Measurements from ENCODE around the gene EAF1.
A peak's percentile ranks its signal among the peaks of the same experiment; 100 is the strongest.
"Not testable (repeated sequence)": the region's sequence is repeated elsewhere in the genome, so short reads cannot be mapped to it uniquely, and the experiment has no call there.

Gene EAF1

DNA sequence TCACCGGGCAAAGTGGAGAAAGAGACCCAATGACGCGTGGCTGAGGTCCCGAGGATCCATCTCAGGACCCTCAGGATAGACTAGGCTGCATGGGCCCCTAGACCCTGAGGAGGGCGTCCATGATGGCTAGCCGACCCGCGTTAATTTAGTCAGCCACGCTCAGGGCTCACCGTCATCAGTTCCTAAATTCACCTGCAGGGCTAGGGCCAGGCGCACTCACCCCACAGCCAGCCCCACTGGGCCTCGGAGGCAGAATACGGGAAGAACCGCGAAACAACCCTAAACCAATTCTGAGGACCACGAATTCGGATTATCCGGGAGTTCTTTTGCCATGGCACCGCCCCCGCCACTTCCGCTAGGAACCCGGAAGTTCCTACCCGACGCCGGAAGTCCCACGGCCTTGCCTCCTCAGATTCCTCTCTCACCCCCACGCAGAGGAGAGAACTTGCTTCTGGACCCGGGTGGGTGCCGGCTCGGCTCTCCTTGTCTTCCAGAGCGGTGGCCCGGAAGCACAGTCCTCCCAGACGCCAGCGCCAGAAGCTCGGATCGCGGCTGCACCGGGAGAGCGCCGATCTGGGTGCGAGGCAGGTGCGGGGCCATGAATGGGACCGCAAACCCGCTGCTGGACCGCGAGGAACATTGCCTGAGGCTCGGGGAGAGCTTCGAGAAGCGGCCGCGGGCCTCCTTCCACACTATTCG, at the start of gene EAF1, which contains the start of gene METTL6:
EAF1 (plus strand) TSS at position 417 of the 699 bp plus-strand sequence; CDS start at position 599, 182 bp downstream.
METTL6 (minus strand) TSS at position 363 of the 699 bp plus-strand sequence. CDS start 1,033 bp downstream, outside the sequence.
- DNase-seq (ENCODE audit: low read depth) = peak; percentile 70

DNA sequence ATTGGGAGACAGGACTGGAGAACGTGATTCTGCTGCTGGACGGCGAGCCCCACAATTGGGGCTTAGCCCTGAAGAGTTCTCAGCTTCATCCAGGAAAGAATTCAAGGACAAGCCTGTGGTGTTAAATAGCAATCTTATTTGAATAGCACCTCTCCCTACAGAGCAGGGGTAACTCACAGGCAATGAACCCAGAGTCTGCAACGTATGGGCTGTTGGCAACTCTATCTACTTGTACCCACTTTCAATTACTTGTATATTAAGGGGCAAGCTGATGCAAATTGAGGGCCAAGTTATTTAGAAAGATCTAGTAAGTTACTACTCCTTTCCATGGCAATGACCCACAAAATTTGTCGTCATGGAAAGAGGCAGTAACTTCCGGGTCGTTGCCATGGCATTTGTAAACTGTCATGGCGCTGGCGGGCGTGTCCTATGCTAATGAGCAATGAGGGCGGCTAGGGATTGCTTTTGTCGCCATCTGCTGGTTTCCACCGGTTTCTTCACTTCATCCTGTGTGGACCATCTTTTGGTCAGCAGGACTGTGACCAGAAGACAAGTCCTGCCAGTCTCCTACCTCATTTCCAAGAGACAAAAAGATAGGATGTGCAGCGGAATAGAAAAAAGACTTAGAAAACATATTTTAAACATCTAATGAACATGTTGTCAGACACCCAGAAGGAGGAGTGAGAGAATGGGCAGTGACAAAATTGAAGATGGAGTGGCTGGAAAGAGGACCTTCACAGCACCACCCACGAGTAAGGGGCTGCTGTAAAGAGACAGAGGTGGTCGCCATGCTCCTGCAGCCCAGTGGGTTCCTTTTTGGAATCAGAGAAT, 49.2 kb upstream of the EAF1 start:
- DNase-seq (ENCODE audit: low read depth) = peak; percentile 94

DNA sequence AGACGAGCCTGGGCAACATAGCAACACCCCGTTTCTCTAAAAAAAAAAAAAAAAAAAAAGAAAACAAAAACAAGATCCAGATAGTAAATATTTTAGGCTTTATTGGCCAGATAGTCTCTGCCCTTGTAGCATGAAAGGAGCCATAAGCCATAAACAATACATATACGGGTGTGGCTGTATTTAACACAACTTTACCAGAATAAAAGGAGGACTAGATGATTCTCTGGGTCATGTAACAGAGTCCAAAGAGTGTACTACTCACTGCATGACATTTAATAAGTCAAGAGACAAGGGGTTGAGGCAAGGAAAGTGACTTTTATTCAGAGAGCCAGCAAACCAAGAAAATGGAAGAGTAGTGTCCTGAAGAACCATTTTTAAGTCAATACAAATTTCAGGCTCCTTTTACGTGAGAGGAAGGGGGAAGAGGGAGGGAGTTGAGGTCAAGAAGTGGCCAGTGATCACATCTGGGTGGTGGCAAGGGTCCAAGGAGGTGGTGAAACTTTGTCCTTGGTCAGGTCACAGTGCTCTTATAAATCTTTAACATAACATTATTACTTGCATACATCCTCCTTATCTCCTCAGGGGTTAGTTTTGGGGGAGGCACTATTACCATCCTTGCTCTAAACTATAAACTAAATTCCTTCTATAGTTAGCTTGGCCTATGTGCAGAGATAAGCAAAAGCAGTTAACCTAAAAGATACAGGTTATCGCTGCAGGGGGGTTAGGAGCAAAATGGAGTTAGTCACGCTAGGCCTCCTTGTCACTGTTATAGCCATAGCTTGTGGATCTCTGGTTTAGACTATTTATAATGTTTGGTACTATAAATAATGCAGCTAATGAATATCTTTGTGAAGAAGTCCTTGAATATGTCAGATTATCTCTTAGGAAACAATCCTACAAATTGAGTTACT, 46.2 kb upstream of the EAF1 start:
- DNase-seq (ENCODE audit: low read depth) = no peak

DNA sequence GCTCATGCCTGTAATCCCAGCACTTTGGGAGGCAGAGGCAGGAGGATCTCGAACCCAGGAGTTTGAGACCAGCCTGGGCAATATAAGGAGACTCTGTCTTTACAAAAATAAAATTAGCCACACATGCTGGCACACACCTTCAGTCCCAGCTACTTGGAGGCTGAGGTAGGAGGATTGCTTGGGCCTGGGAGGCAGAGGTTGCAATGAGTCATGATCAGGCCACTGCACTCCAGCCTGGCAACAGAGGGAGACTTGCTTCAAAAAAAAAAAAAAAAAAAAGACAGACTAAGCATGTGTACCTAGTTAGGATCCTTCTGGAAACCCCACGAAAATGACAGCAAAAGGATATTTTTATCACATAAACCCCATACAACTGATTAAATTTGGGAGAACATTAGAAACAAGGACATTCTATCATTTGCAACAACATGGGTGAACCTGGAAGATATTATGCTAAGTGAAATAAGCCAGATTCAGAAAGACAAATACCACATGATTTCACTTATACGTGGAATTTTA, 44.9 kb upstream of the EAF1 start:
- no peak for DNase-seq (ENCODE audit: low read depth)

DNA sequence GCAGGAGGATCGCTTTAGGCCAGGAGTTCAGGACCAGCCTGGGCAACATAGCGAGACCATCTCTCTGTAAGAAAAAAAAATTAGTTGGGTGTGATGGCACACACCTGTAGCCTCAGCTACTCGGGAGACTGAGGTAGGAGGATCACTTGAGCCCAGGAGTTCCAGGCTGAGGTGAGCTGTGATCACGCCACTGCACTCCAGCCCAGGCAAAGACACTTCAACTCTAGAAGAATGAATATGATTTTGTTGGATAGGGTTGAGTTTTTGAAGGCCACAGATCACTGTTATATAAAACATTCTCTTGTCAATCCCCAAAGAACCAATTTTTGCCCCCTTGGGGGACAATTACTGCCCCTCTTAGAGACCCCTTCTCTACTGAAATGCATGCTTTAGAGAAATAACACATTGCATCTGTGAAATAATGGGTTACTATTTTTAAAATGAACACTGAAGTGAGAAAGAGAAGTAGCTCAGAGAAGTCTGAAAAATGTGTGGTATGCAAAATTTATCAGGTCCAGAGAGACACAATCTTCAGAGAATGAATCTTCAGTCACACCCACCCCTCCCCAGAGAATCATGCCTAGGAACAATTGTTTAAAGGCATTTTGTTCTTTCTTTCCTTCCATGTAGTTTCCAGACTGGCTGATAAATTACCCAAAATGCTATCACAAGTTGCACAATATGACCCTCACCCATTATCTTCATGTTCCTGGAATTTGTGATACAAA, 42.7 kb upstream of the EAF1 start:
- DNase-seq (ENCODE audit: low read depth) = no peak

DNA sequence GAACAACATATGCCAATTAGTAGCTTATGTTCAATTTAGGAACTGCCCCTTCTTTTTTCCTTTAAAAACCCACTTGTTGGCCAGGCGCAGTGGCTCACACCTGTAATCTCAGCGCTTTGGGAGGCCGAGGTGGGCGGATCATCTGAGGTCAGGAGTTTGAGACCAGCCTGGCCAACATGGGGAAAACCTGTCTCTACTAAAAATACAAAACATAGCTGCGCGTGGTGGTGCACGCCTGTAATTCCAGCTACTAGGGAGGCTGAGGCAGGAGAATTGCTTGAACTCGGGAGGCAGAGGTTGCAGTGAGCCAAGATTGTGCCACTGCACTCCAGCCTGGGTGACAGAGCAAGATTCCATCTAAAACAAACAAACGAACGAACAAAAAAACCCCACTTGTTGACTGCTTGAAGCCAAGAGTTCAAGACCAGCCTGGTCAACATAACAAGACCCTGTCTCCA, 42.1 kb upstream of the EAF1 start:
- not testable (repeated sequence) for DNase-seq (ENCODE audit: low read depth)

DNA sequence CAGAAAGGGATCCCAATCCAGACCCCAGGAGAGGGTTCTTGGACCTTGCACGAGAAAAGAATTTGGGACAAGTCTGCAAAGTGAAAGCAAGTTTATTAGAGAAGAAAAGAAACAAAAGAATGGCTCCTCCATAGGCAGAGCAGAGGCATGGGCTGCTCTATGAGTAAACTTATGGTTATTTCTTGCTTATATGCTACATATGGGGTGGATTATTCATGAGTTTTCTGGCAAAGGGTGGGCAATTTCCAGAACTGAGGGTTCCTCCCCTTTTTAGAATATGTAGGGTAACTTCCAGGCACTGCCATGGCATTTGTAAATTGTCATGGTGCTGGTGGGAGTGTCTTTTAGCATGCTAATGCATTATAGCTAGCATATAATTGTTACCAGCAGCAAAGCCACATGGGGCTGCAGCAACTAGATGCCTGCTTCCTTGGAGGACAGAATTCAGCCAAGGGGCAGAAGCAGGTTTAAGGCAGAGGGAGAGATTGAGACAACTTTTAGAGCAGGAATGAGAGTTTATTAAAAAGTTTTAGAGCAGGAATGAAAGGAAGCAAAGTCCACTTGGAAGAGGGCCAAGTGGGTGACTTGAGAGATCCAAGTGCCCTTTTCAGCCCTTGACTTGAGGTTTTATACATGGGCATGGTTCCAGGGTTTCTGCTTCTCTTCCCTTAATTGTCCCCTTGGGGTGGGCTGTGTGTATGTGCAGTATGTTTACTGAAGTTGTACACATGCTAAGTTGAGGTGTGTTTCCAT, 41.3 kb upstream of the EAF1 start:
- no peak for DNase-seq (ENCODE audit: low read depth)

DNA sequence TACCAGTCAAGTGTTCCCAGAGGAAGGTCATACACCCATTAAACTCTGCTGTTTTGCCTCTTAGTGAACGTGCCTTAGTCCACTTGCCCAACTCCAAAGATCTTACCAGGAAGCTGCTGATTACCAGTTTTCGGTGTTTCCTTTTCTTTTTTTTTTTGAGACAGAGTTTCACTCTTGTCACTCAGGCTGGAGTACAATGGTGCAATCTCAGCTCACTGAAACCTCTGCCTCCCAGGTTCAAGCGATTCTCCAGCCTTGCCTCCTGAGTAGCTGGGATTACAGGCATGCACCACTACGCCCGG, 40.8 kb upstream of the EAF1 start:
- not testable (repeated sequence) for DNase-seq (ENCODE audit: low read depth)

DNA sequence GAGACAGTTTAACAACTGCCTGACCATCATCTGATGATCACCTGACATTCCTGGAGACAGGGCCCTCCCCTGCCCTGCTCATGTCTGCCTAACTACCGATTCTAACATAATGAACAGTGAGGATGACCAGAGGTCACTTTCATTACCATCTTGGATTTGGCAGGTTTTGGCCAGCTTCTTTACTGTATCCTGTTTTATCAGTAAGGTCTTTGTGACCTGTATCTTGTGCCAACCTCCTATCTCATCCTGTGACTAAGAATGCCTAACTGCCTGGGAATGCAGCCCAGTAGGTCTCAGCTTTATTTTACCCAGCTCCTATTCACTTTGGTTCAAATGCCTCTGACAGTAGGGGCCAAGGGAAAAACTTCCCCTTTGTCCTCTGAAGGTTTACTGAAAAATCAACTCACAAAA, 40.2 kb upstream of the EAF1 start:
- no peak for DNase-seq (ENCODE audit: low read depth)

DNA sequence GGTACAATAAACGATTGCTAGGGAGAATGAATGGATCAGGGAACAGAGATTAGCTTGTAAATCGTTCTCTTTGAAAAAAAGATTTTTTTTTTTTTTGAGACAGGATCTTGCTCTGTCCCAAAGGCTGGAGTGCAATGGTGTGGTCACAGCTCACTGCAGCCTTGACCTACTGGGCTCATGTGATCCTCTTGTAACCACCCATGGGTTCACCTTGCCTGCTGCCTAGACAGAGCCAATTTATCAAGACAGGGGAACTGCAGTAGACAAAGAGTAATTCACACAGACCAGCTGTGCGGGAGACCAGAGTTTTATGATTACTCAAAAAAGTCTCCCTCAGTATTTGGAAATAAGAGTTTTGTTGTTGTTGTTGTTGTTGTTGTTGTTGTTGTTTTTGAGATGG, 39.7 kb upstream of the EAF1 start:
- no peak for DNase-seq (ENCODE audit: low read depth)

DNA sequence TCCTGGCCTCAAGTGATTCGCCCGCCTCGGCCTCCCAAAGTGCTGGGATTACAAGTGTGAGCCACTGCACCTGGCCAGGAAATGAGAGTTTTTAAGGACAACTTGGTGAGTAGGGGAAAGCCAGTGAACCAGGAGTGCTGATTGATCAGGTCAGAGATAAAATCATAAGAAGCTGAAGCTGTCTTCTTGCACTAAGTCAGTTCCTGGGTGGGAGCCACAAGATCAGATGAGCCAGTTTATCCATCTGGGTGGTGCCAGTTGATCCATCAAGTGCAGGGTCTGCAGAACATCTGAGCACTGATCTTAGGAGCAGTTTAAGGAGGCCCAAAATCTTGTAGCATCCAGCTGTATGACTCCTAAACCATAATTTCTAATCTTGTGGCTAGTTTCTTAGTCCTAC, 39.1 kb upstream of the EAF1 start:
- DNase-seq (ENCODE audit: low read depth) = not testable (repeated sequence)

DNA sequence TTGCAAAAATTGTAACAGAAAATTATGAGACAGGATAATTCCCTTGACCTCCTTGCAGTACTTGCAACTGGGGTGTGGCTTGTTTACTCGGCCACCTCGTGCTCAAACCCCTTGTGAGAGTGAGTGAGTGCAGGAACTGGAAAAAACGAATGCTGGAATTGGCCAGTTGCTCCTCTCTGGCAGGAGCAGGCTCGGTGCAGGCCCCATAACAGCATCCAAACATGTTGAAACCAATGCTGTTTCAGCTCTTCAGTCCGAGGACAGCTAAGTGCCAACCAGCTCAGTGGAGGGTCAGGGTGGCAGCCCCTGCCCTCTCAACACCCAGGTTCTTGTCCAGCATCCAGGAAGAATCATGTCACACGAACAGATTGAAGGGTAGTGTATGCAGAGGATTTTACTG, 36.9 kb upstream of the EAF1 start:
- DNase-seq (ENCODE audit: low read depth) = no peak

DNA sequence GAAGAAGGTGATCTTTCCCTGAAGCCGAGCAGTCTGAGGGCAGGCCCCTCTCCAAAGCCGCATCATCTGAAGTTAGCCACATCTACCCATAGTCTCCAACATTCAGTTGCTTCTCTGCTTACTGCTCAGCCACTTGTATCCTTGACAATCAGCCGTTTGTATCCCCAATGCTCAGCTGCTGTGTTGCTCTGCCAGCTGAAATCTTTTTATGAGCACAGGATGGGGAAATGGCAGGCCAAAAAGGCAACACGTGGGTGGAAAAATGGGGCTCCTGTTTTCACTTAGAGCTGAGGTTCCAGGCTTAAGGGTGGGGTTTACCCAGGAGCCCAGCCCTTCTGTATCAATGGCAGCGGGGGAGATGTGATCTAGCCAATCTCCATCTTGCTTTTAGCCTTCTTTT, 36.4 kb upstream of the EAF1 start:
- no peak for DNase-seq (ENCODE audit: low read depth)

DNA sequence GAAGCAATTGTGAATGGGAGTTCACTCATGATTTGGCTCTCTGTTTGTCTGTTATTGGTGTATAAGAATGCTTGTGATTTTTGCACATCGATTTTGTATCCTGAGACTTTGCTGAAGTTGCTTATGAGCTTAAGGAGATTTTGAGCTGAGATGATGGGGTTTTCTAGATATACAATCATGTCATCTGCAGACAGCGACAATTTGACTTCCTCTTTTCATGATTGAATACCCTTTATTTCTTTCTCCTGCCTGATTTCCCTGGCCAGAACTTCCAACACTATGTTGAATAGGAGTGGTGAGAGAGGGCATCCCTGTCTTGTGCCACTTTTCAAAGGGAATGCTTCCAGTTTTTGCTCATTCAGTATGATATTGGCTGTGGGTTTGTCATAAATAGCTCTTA, 34.1 kb upstream of the EAF1 start:
- not testable (repeated sequence) for DNase-seq (ENCODE audit: low read depth)

DNA sequence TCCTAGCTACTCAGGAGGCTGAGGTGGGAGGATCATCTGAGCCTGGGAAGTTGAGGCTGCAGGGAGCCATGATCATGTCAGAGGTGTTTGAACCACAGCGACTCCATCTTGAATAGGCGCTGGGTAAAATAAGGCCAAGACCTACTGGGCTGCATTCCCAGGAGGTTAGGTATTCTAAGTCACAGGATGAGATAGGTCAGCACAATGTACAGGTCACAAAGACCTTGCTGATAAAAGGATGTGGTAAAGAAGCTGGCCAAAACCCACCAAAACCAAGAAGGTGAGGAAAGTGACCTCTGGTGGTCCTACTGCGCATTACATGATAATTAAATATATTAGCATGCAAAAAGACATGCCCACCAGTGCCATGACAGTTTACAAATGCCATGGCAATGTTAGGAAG, 28.7 kb upstream of the EAF1 start:
- DNase-seq (ENCODE audit: low read depth) = not testable (repeated sequence)

DNA sequence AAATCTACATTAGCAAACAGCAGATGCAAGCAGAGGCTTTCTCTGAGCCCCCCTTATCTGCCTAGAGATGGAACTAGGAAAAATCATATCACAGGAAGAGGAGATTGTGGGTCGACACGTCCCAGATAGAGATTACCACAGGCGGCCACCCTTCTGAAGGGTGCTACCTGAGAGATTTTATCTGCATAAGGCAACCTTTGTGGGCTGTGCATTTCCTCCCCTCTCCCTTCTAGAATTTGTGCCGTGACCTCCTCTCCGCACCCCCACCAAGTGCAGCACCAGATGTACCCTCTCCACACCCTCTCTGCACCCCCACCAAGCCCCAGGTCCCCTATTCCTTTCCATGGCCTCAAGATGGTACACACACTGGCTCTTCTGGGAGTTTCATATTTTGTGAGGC, 27.4 kb upstream of the EAF1 start:
- no peak for DNase-seq (ENCODE audit: low read depth)

DNA sequence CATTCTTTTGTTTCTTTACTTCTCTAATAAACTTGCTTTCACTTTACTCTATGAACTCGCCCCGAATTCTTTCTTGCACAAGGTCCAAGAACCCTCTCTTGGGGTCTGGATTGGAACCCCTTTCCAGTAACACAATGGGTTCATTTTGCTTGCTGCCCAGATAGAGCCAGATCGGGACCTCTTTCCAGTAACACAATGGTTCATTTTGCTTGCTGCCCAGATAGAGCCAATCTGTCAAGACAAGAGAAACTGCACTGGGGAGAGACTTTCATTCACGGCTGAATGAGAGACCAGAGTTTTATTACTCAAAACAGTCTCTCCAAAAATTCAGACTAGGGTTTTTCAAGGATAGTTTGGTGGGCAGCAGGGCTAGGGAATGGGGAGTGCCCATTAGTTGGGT, 25.5 kb upstream of the EAF1 start:
- no peak for DNase-seq (ENCODE audit: low read depth)

DNA sequence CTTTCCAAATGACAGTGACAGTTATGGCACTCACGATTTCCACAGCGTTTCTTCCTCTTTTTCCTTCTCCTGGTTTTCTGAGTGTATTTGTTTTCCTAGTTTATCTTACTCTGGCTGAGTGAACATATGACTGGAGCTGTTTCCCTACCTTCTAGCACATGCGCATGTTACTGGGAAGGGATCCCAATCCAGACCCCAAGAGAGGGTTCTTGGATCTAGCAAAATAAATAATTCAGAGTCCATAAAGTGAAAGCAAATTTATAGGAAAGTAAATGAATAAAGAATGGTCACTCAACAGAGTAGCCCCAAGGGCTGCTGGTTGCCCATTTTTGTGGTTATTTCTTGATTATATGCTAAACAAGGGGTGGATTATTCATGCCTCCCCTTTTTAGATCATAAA, 23.9 kb upstream of the EAF1 start:
- DNase-seq (ENCODE audit: low read depth) = no peak

DNA sequence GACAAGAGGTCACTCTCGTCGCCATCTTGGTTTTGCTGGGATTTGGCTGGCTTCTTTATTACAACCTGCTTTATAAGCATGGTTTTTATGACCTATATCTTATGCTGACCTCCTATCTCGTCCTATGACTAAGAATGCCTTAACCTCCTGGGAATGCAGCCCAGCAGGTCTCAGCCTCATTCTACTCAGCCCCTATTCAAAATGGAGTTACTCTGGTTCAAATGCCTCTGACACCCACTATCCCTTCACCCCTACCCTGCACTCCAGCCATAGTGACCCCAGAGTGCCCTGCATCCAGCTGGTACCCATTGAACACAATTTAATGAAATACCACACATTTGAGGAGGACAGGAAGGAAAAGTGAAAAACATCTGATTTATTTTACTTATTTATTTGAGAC, 23.4 kb upstream of the EAF1 start:
- DNase-seq (ENCODE audit: low read depth) = no peak

DNA sequence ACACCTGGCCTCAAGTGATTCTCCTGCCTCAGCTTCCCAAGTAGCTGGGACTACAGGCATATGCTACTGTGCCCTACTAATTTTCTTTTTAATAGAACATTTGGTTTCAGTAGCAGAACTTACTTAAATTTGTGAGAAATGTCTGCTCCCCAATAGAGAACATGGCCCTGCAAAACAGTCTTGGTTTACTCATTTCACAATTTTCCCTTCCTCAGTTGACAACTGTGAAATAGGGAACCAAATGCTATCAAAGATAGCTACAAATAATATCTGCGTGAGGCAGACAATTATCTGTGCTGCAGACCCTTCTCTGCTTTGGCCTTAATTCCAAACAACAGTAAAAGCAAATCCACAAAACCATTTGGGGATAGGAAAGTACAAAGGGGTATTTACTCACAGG, 22.6 kb upstream of the EAF1 start:
- DNase-seq (ENCODE audit: low read depth) = no peak

All from iris pigment epithelial cell (primary cell).